GM18868 (cell line): ENCODE results near the gene KAZN.

Source experiments
- ATAC-seq: cut with Tn5 transposase; IDR thresholded peaks from one replicate; pipeline ENCODE4 v1.9.1; 2021; ENCODE audit warnings: mild to moderate bottlenecking, moderate library complexity; ENCODE audit not compliant: unreplicated experiment

Gene KAZN

GRCh38 chr1:14844356-14844755 is 245.9 kb downstream of the KAZN start:
- ATAC-seq = no peak

DNA sequence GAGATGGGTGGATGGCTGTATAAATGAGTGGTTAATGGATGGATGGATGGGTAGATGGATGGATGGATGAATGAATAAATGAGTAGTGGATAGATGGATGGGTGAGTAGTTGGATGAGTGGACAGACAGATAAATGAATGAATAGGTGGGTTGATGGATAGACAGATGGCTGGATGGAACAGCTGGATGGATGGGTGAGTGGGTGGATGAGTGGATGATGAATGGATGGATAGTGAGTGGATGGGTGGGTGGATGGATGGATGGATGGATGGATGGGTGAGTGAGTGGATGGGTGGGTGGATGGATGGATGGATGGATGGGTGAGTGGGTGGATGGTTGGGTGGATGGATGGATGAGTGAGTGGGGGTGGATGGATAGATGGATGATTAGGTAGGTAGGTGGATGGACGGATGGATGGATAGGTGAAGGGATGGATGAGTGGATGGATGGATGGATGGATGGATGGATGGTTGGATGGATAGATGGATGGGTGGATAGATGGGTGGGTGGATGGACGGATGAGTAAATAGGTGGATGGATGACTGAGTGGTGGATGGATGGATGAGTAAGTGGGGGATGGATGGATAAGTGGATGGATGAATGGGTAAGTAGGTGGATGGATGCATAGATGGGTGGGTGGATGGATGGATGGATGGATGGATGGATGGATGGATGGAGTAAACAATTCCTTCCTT is 246.6 kb downstream of the KAZN start:
- no peak for ATAC-seq

DNA sequence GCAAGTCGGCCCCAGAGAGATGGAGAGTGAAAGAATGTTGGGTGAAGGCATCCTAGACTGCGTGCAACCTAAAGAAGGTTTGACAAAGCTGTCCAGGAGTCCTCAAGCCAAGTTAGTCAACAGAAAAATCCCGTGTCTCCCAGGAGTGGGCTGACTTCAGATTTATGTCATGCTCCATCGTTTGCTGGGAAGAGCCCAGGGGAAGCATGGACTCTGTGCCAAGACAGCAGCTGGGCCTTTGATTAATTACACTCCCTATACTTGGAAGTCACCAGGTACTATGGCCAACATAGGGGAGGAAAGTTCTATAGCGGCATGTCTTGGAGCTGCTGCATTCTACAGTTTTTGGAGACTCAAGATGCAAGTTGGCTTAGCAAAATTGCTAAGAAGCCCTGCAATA is 247.4 kb downstream of the KAZN start:
- ATAC-seq = no peak

DNA sequence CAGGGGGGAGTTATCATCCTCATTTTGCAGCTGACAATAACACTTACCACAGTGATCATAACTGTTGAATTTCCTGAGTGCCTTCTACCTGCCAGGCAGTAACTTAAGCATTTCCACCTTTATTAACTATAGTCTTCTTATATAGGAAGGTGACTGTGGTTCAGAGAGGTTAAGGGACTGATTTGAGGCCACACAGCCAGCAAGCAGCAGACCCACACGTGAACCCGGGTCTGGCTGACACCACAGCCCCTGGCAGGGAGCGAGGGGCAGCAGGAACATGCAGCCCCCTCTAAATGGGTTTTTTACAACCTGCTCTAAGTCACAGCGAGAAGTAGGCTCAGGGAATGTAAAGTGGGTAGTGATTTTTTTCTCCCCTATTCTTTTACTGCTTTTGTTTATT is 248.2 kb downstream of the KAZN start:
- no peak for ATAC-seq

- ATAC-seq = no peak
Observed at GRCh38 chr1:14848203-14848602, 249.7 kb downstream of the KAZN start.

DNA sequence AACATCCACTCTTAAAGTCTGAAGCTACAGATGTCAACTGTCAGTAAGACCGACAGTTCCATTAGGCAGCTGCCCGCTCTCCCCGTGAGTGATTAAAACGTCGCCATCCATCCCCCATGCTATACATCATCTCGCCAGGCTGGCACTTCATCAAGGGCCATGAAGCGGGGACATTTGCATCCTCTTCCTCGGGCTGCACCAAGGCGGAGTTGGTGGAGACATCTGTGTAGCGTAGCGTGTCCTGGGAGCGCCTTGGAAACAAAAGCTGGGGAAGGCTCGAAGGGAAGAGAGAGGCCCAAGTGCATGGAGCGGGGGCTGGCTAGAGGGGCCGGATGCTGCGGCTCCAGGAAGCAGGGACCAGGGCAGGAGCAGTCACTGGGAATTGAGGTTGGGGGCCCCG is 250.1 kb downstream of the KAZN start:
- ATAC-seq = no peak

DNA sequence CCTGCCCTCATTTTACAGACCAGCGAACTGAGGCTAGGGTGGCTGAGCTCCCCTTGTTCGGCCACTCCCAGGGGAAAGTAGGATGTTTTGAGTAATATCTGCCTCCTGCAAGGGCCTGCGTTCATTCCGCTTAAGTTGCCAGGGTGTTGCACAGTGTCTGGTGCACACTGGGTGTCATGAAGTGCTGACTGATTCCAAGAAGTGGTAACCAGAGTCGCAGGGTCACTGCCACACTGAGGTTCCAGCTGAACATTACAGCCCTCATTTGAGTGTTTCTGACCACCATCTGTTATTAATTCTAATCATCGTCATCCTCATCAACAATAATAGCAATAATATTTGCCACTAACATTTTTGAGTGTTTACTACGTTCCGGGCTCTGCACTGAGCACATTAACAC is 250.6 kb downstream of the KAZN start:
- no peak for ATAC-seq

GRCh38 chr1:14850563-14850962 is 252.1 kb downstream of the KAZN start:
- no peak for ATAC-seq

DNA sequence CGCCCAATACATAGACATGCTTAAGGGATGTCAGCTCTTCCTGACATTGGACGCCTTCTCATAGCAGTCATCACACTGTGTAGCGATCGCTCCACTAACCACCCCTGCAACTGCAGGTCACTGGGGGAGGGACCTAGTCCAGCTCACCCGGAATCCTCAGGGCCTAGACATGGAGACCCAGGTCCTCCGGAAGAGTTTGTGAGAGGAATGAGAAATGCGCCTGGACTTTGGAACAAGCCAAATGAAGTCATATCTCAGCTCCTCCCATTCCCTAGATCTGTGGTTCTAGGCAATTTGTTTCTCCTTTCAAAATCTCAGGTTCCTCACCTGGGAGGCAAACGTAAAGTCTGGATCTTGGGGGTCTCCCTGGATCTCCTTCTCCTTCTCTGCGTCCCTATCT is 253.3 kb downstream of the KAZN start:
- ATAC-seq = no peak

GRCh38 chr1:14852291-14852690 is 253.8 kb downstream of the KAZN start:
- ATAC-seq = no peak

- ATAC-seq = no peak
Observed at GRCh38 chr1:14853518-14853917, 255.0 kb downstream of the KAZN start.

- ATAC-seq = no peak
Observed at GRCh38 chr1:14855268-14855667, 256.8 kb downstream of the KAZN start.

GRCh38 chr1:14855801-14856200 is 257.3 kb downstream of the KAZN start:
- no peak for ATAC-seq

DNA sequence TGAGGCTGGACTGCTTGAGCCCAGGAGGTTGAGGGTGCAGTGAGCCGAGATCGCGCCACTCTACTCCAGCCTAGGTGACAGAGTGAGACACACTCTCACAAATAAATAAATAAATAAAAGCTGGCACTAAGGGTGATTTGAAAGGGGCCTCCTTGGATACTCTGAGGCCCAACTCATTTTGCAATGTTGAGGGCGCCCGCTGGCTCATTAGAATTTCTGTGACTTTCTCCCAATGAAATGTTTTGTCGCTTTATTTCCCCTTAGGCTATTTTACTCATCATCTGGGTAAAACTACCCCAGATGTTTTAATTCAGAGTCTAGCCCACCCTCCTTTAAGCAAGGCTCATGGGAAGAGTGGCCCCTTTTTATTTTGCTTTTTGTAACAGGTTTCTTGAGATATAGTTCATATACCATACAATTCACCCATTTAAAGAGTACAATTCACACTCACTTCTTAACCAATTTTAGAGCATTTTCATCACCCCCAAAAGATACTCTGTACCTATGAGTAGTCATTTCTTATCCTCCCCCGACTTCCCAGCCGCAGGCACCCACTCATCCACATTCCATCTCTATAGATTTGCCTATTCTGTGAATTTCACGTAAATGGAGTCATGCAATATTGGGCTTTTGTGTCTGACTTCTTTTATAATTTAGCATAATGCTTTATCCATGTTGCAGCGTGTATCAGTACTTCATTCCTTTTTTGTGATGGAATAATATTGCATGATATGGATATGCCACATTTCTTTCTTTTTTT is 259.1 kb downstream of the KAZN start:
- no peak for ATAC-seq

GRCh38 chr1:14862114-14862771 is 263.8 kb downstream of the KAZN start:
- ATAC-seq = no peak

DNA sequence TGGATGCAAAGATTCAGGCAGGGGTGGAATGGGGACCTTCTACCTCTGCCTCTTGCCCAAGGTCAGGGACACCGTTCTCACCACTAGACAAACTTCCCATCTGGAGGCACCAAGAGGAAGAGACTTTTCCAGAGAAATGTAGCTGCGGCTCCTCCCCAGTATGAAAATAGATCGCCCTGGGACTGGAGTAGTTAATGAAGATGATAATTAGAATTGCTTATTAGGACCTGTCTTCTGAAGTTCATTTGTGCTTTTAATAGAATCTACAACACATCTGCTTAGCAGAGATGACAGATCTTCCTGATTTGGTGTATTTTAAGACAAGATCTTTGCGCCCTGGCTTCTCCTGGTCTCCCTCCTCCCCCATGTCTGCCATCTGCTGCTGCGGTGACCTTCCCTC is 266.6 kb downstream of the KAZN start:
- ATAC-seq = no peak

DNA sequence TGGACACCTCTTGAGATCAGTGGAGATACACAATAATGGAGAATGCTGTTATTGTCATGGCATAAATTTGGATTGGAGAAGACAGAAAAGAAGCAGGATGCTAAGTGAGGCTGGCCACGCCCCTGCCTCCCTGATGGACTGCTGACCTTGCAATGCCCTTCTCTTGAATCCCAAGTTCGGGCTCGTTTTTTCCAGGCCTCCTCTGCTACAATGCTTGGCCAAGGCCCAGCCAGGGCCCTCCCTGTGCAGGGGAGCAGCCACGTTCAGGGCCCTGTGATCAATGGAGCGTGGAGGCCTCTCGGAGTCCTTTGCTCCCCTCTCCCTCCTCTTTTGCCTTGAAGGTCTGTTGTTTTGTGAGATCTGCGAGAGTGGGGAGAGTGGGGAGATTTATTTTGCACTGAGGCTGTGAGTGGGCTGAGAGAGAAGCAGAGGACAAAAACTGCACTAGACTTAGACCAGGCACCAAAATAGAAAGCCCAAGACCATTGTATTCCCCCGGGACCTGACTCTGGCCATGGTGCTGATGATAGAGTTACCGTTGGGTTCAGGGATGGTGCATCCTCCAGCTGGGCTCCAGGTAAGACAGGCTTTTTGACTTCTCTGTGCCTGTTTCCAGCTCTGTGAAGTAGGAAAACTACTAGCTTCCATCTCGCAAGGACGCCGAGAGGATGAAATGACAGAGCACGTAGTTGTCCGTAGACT is 268.6 kb downstream of the KAZN start:
- ATAC-seq = no peak

GRCh38 chr1:14869187-14869586 is 270.7 kb downstream of the KAZN start:
- ATAC-seq = no peak

DNA sequence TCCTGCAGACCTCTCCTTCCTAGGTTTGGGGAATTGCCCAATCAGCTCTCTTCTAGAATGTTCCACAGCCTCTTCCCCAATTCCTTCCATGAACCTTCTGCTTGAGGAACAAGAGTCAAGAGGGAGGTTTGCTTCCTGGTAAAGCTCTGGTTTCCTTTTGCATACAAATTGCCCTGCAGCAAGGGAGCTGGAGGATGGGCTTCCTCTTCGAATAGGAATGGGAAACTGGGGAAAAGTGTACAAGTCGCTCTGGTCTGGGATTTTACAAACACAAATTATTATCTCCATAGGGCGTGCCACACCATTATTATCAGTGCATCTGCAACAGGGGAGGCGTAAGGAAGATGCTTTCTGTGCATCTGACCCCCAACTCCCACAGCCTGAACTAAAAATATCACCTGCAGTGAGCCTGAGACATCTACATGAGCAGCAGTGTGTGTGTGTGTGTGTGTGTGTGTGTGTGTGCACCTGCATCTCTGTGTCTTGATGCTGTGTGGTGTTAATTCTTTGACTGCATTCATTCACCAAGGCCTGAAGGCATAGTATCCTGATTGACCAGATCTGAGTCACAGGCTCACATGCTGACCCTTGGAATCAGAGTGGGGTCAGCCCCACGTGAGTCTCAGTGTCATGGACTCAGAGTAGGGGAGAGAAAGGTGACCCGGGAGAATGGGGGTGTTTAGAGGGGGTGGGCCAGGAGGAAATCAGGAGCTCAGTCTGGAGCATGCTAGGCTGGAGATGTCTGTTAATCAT is 272.9 kb downstream of the KAZN start:
- no peak for ATAC-seq

GRCh38 chr1:14872762-14873161 is 274.3 kb downstream of the KAZN start:
- no peak for ATAC-seq

- no peak for ATAC-seq
Observed at GRCh38 chr1:14873677-14874076, 275.2 kb downstream of the KAZN start.
